GM21619 (cell line): Measurements from ENCODE around the gene C14orf180.

Experiments used
- ATAC-seq: cut with Tn5 transposase; IDR thresholded peaks from one replicate; pipeline ENCODE4 v1.9.1; 2021; ENCODE audit not compliant: unreplicated experiment

The C14orf180 gene

GRCh38 chr14:104579507-104579906 is at the start of gene C14orf180:
TSS of gene C14orf180 (plus strand) at chr14:104579764. CDS start at chr14:104586431, 6,667 bp downstream.
- no peak for ATAC-seq

- no peak for ATAC-seq
Observed at GRCh38 chr14:104530646-104531045, 48.9 kb upstream of the C14orf180 start.

DNA sequence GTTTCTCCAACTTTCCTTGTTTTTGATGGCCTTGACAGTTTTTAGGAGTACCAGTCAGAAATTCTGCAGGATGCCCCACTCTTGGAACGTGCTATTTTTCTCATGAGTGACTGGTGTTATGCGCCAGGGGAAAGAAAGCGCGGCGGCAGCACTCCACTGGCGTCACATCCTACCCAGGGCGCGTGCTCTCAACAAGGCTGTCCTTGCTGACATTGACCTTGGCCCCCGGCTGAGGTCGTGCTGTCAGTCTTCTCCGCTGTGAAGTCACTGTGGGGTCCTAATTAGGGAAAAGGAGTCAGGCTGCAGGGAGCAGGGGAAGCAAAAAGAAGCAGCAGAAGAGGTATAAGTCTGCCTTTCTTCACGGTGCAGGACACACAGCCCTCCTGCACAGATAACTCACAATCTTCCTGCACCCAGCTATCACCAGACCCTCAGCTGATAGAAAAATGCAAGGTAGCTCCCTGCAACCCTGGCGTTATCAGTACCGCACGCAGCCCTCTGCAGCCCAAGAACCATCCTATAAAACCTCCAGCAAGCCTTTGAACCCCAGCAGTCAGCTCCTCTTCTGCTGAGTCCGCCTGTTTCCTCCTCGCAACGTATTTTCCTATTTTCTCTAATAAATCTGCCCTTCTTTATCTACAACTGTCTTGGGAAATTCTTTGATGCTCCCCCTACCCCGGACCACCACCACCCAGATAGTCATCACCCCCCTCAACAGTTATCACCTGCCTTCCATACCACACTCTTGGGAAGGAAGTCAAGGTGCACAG is 48.0 kb upstream of the C14orf180 start:
- ATAC-seq, result no peak

DNA sequence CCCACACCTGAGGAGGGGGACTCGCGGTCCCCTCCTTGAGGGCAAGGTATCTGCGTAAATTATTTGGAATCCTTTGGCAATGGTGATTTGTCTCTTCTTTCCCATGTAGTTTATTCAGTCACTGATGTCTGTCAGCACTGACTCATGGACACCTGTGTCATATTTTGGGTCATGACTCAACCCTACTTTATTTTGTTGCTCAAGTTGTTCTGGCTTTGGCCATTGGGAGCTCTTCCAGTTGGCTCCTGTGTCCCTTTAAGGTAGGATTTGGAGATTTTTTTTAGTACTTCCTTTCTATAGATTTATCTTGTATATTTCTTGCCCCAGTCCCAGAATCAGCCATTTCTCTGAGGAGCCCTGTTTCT is 47.4 kb upstream of the C14orf180 start:
- ATAC-seq, result no peak

- ATAC-seq, result no peak
Observed at GRCh38 chr14:104534036-104534435, 45.5 kb upstream of the C14orf180 start.

DNA sequence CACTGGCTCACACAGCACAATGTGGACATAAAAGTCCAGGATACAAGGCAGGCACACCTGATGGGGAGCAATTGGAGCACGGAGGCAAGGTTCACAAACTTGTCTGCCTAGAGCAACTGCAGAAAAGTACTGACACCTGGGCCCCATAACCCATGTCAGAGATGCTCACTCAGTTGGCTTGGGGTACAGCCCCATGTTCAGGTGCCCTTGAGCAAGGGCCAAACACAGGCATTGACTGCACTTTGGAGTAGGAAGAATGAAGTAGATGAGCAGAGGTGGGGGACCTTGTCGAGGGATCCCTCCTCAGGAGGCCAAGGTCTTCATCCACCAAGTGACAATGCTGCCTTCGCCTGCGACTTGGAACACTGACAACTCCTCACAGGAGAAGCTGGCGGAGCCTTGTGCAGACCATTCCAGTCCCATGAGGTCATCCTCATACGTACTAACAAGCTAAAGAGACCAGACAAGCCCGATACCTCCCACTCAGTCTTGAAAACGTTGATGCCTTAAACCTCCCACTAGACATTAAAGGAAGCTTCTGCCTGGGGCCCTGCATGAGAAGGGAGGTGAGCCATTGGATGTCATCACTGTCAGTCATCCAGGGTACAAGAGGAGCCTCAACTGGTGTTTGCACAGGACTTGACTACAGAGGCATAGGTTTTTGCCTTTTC is 42.5 kb upstream of the C14orf180 start:
- ATAC-seq, result no peak

- no peak for ATAC-seq
Observed at GRCh38 chr14:104537613-104537988, 42.0 kb upstream of the C14orf180 start.

GRCh38 chr14:104541905-104542465 is 37.6 kb upstream of the C14orf180 start:
- no peak for ATAC-seq

DNA sequence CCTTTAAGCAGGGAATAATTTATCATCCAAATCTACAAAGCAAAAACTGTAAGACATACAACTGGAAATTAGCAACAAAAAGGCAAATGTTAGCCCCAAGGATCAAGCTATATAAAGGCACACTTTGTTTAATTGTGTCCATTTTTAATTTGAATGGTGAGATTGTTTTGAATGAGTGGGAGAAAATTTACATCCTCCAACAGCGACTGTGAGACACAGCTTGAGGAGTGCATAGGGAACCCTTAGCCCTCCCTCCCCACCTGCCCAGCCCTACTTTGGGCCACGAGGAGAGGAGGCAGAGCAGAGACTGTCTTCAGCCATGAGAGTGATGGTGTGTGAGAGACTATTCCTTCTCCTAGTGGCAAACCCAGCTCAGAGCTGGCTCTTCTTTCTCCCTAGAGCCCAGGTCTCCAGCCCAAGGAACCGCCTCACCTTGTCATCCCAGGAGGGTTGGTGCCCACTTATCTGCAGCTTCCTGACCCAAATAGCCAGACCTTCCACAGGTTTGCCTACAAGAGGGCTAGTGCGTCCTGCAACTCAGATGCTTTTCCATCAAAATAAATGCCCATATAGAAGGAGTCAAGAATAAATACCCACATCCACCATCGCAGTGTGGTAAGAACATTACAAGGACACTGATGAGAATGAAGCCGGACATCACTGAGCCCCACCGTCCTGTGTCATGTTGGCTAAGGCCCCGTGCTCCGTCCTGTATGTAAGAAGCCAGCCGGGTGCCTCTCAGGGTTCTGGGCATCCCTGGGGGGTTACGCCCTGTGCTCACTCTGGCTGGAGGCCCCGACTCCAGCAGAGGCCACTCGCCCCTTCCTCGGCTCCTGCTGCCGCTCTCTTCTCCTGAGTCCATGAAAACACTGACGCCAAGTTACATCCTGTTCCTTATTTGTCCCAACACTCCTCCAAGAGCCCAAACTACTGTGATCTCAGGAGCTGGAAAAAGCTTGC is 36.4 kb upstream of the C14orf180 start:
- ATAC-seq, result no peak

DNA sequence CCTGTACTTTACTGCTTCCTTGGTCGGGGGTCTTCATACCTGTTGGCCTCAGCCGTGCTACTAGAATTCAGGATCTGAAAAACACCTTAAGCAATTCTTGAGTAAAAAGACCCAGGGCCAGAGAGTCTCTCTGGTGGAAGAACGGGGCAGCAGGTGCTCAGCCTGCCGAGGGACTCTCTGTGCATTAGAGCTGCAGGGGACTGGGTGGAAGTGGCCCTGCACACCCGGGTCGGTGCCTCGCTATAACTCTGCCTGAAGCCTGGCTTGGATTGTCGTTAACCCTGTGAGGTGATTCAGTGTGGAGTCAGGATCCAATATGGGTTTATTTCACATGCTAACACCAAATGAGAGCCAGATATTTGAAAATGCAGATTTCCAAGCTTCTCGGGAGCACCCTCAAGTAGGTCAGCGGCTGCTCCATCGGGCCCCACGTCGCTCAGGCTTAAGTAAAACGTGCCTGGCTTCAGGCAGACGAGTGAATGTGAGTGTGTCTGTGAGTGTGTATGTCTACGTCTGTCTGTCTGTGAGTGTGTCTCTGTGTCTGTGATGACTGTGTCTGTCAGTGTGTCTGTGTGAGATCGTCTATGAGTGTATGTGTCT is 35.1 kb upstream of the C14orf180 start:
- ATAC-seq, result no peak

DNA sequence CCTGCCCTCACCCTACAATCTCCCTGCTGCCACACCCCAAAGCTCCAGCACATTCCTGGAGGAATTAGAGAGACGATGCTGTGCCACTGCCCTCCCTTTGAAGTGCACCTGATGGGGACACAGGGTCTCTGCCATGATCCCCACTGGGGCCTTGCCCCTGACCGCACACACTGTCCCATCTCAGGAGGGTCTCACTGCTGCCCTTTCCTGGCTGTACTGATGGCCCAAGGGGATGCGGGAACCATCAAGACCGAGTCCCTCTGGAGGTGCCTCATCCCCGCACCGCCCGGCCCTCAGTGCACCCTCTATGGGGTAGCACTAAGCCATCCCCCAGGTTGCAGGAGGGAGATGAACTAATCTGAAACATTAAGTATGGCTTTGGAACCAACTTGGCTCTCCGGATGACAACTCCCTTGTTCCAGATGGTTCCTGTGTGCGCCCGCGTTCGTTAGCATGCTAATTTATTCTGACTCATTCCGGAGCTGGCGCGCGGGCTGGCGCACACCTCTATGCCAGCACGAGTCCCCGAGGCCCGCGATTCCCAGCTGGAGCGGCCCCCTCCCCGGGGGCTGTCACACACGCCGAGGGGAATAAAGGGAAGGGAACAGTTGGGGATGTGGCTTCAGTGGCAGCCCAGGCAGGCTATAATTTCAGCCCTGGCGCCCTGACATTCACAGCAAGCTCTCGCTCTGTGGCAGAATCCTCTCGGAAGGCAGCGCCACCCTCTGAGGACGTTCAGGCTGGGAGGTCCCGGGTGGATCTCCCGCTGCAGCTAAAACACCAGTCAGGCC is 34.2 kb upstream of the C14orf180 start:
- no peak for ATAC-seq

- ATAC-seq, result no peak
Observed at GRCh38 chr14:104545942-104546501, 33.5 kb upstream of the C14orf180 start.

DNA sequence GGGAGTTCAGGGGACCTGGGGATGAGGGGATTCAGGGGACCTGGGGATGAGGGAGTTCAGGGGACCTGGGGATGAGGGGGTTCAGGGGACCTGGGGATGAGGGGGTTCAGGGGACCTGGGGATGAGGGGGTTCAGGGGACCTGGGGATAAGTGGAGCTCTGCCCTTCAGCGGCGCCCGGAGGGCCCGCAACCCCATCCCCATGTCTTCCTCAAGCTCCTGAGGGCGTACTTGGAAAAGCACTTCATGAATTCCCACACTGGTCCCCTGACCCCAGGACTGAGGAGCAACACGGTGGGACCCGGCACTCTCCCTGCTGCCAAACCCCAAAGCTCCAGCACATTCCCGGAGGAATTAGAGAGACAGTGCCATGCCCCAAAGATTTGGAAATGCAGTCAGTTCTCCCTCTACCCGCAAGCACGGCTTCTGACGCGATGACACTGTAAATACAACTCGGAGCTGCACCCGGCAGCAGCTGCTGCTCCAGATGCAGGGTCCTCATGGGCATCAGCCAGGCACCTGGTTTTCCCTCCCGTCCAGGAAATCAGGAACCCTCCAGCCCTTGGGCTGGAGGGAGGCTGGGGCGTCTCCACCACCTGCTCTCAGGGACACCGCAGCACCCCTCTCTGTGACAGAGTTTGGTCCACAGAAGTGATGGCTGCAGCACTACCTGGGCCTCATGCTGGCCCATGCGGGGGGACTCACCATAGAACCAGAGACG is 32.8 kb upstream of the C14orf180 start:
- no peak for ATAC-seq

GRCh38 chr14:104547310-104547997 is 32.1 kb upstream of the C14orf180 start:
- no peak for ATAC-seq

DNA sequence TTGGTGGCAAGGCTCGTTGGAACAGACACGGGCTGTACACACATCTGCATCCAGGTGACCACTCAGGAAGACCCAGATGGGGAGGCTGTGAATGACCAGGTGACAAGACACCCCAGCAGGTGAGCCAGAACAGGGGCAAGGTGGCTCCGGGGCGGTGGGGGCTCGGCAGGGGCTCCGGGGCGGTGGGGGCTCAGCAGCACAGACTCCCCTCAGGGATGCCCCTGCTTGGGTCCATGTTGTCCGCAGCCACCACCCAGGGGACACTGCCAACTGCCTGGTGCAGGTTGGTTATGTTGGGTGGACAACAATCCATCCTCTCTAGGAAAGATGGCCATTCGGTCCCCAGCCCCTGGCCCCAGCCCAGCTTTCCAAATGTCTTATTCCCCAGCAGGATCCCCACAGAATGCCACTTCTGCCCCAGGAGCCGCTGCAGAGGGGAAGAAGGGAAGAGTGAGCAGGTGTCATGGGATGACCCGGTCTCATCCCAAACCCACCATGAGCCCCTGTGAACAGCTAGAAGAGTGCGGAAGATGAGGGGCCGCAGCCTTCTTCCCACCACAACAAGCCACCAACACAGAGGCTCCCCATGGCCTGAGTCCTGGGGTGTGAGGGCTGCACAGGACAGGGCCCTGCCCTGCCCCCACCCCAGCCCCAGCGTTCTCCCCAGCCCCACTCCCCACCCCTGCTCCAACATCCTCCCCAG is 31.4 kb upstream of the C14orf180 start:
- ATAC-seq, result no peak

DNA sequence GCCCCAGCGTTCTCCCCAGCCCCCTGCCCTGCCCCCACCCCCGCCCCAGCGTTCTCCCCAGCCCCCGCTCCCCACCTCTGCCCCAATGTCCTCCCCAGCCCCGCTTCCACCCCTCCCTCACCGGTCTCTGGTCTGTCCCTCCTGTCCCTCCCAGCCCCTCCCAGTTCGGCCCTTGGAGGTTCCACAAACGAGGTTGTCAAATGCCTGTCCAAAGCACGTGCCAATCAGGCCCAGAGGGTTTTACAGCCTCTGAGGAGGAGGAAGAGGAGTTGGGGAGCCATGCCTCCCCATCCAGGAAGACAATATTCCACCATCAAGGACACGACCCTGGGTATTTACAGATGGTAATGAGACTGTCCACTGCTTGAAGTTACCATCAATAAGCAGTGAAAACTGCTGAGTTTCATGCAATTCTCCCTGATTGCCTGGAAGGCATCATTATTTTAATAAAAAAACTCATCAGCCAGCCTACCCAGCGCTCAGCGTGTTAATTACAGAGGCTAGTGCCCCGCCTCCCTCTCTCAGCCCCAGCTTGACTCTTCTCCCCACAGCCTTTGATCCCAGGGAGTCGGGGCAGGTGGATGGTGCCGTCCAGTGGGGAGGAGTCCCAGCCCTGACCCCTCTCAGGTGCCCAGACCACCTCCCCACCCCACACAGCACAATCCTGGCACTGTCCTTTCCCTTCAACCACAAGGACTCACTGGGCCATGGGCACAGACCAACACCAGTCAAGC is 30.6 kb upstream of the C14orf180 start:
- no peak for ATAC-seq
